Calu3 (cell line): ENCODE results near the gene RAF1. TPM values are rescaled to one million over a fixed set of nuclear protein-coding genes. Genes with fewer than 3 reads are reported as not detected.

Experiments used
- BruUV-seq: library from RNA; stranded (reverse); fragments of 400-500 nt; replicated peaks from 2 replicates; lab custom pipeline; 2021; lab: Mats Ljungman, UMichigan
- CTCF ChIA-PET: fragments of 300-600 bp; sonication (Branson Sonifier 250); formaldehyde crosslinking; loops from one replicate; lab custom pipeline; 2022; ENCODE audit warnings: antibody characterized with exemption; lab: Charles Lee
- DNase-seq: peaks from one replicate; pipeline ENCODE4 v3.0.0; 2022
- H3K27ac Mint-ChIP-seq: one replicate; pipeline ENCODE4 v1.8.0; 2022; ENCODE audit warnings: mixed read lengths; ENCODE audit not compliant: unreplicated experiment
- H3K27me3 Mint-ChIP-seq: one replicate; pipeline ENCODE4 v1.8.0; 2022; ENCODE audit warnings: mixed read lengths; ENCODE audit not compliant: unreplicated experiment
- H3K36me3 Mint-ChIP-seq: one replicate; pipeline ENCODE4 v1.8.0; 2022; ENCODE audit warnings: mild to moderate bottlenecking, moderate library complexity, mixed read lengths; ENCODE audit not compliant: insufficient read depth, unreplicated experiment
- H3K4me1 Mint-ChIP-seq: one replicate; pipeline ENCODE4 v1.8.0; 2022; ENCODE audit warnings: mild to moderate bottlenecking, low read depth, mixed read lengths; ENCODE audit not compliant: unreplicated experiment
- H3K4me3 Mint-ChIP-seq: one replicate; pipeline ENCODE4 v1.8.0; 2022; ENCODE audit warnings: mild to moderate bottlenecking, low read depth, moderate library complexity, mixed read lengths; ENCODE audit not compliant: unreplicated experiment
- H3K9me3 Mint-ChIP-seq: one replicate; pipeline ENCODE4 v1.8.0; 2022; ENCODE audit warnings: low read depth, mixed read lengths; ENCODE audit not compliant: unreplicated experiment
- CTCF ChIP-seq: fragments of 200-600 bp; IDR thresholded peaks from one replicate; pipeline ENCODE4 v1.8.0; 2022; ENCODE audit warnings: antibody characterized with exemption; ENCODE audit not compliant: unreplicated experiment
- intact Hi-C: fragments of 100-400 bp; cut with micrococcal nuclease; formaldehyde crosslinking; loops from one replicate; pipeline ENCODE4 v1.10.0; 2022; ENCODE audit not compliant: unreplicated experiment
- total RNA-seq: library from RNA; stranded (reverse); gene quantifications from 2 replicates; pipeline ENCODE4 v1.2.3, GENCODE V29; 2022

Gene RAF1
- total RNA-seq, 1 experiment from 2014 or later, result 69.3 TPM

- Mint-ChIP-seq H3K36me3 (no peaks in the 10 kb centered on the region), H3K27me3 (no peaks in the 10 kb centered on the region), H3K27ac (no peak overlapping the region), H3K4me1 (no peaks in the 10 kb centered on the region), H3K4me3 (no peak overlapping the region), H3K9me3 (no peaks in the 10 kb centered on the region)
- BruUV-seq, result no TSS peak
- no peak for TF ChIP-seq CTCF
- intact Hi-C loops, result no loop called here
- no peak for DNase-seq
- CTCF ChIA-PET, result no interaction called here
Measured at GRCh38 chr3:12692444-12692843, 28.5 kb upstream of the RAF1 start.

- no peaks in the 10 kb centered on the region for H3K9me3 Mint-ChIP-seq
- H3K4me3 Mint-ChIP-seq, result no peak overlapping the region
- TF ChIP-seq CTCF, result no peak
- no peaks in the 10 kb centered on the region for H3K27me3 Mint-ChIP-seq
- H3K36me3 Mint-ChIP-seq, result no peaks in the 10 kb centered on the region
- CTCF ChIA-PET, result no interaction called here
- H3K27ac Mint-ChIP-seq, result no peak overlapping the region
- no TSS peak for BruUV-seq
- no peaks in the 10 kb centered on the region for H3K4me1 Mint-ChIP-seq
- no peak for DNase-seq
- intact Hi-C loops, result no loop called here
Measured at GRCh38 chr3:12689997-12690711, 26.2 kb upstream of the RAF1 start.

- Mint-ChIP-seq H3K27ac (no peak overlapping the region), H3K4me1 (no peaks in the 10 kb centered on the region), H3K9me3 (no peaks in the 10 kb centered on the region), H3K27me3 (no peaks in the 10 kb centered on the region), H3K4me3 (no peak overlapping the region), H3K36me3 (no peaks in the 10 kb centered on the region)
- no peak for TF ChIP-seq CTCF
- no peak for DNase-seq
- intact Hi-C loops, result no loop called here
- CTCF ChIA-PET, result no interaction called here
- BruUV-seq, result no TSS peak
Measured at GRCh38 chr3:12687948-12688347, 24.0 kb upstream of the RAF1 start.

GRCh38 chr3:12686096-12686495 is 22.2 kb upstream of the RAF1 start:
- no peak overlapping the region for H3K27ac Mint-ChIP-seq
- intact Hi-C loops, result no loop called here
- H3K9me3 Mint-ChIP-seq, result no peaks in the 10 kb centered on the region
- CTCF ChIA-PET, result no interaction called here
- no peak for DNase-seq
- peaks cover 8% of the 10 kb centered on the region for H3K4me1 Mint-ChIP-seq
- H3K27me3 Mint-ChIP-seq, result no peaks in the 10 kb centered on the region
- H3K36me3 Mint-ChIP-seq, result no peaks in the 10 kb centered on the region
- no TSS peak for BruUV-seq
- no peak for TF ChIP-seq CTCF
- H3K4me3 Mint-ChIP-seq, result no peak overlapping the region
